Spleen (tissue), 11 donors: ENCODE data around the gene ZGRF1. TPM values are rescaled to one million over a fixed set of nuclear protein-coding genes. Genes with fewer than 3 reads are reported as not detected.

Experiments used
- DNase-seq: peaks from one replicate; pipeline ENCODE4 v3.0.0-alpha.2; 2020
- H3K27ac ChIP-seq, 8 donors: fragments of 200-600 bp; sonication (generic) in 7 of 8; 1 replicate in 4 of 8; 2 replicates in 4 of 8; pipeline versions ENCODE4 v1.5.0 to v1.8.0; 2016 to 2021; ENCODE audit warnings: inconsistent platforms in 4 of 8, mild to moderate bottlenecking in 4 of 8, moderate library complexity in 1 of 8
- H3K27me3 ChIP-seq, 7 donors: fragments of 200-600 bp; sonication (generic) in 6 of 7; replicated peaks in 1 of 7; 1 replicate in 4 of 7; 2 replicates in 3 of 7; pipeline versions ENCODE4 v1.5.0 to v1.8.0; 2016 to 2021; ENCODE audit warnings: inconsistent platforms in 3 of 7, mild to moderate bottlenecking in 1 of 7
- H3K36me3 ChIP-seq, 6 donors: fragments of 200-600 bp; sonication (generic) in 5 of 6; 1 replicate in 4 of 6; 2 replicates in 2 of 6; pipeline versions ENCODE4 v1.5.0 to v1.8.0; 2016 to 2021; ENCODE audit warnings: inconsistent platforms in 2 of 6
- H3K4me1 ChIP-seq, 6 donors: fragments of 200-600 bp; sonication (generic) in 5 of 6; 1 replicate in 3 of 6; 2 replicates in 3 of 6; pipeline versions ENCODE4 v1.5.0 to v1.8.0; 2016 to 2021; ENCODE audit warnings: inconsistent platforms in 3 of 6
- H3K4me3 ChIP-seq, 8 donors: fragments of 200-600 bp; sonication (generic) in 7 of 8; 1 replicate in 4 of 8; 2 replicates in 4 of 8; pipeline versions ENCODE4 v1.5.0 to v1.8.0; 2016 to 2021; ENCODE audit warnings: inconsistent platforms in 4 of 8, mild to moderate bottlenecking in 4 of 8, moderate library complexity in 2 of 8
- H3K9me3 ChIP-seq, 8 donors: fragments of 200-600 bp; sonication (generic) in 7 of 8; 1 replicate in 4 of 8; 2 replicates in 4 of 8; pipeline versions ENCODE4 v1.5.0 to v1.8.0; 2016 to 2021; ENCODE audit warnings: inconsistent platforms in 4 of 8
- POLR2A ChIP-seq, 3 donors: fragments of 450-650 bp; IDR thresholded peaks; one replicate each; pipeline ENCODE4 v1.5.1; 2017; ENCODE audit warnings: antibody characterized with exemption in 3 of 3, mild to moderate bottlenecking in 1 of 3
- POLR2AphosphoS5 ChIP-seq, 3 donors: sonication (generic); formaldehyde crosslinking; IDR thresholded peaks; one replicate each; pipeline ENCODE4 v1.5.1; 2017; ENCODE audit warnings: antibody characterized with exemption in 3 of 3
- WGBS, 5 donors: extraction: QIAGEN DNeasy Blood & Tissue Kit in 3 of 5; methylation state at CpG; one replicate each; pipeline versions ENCODE4 v1.1.5 to v1.1.7; 2013 to 2018; 5-methylcytosine and 5-hydroxymethylcytosine counted together
- intact Hi-C: fragments of 100-400 bp; cut with DNase I; formaldehyde crosslinking; loops from one replicate; pipeline ENCODE4 v1.15.0; 2023; ENCODE audit warnings: low total_unique reads
- polyA plus RNA-seq, 3 donors: library from polyadenylated mRNA; stranded (reverse); fragments of 200-250 nt; gene quantifications; one replicate each; pipeline ENCODE4 v1.2.1, GENCODE V29; 2013
- total RNA-seq, 7 donors: library from RNA; depleted of rRNA in 3 of 7; stranded (reverse); fragments of >200 nt in 3 of 7; fragmentation: NEBNext Ultra II Directional in 4 of 7; extraction: Animal tissue kit (Norgen Biotek cat#: 25700) in 4 of 7; gene quantifications; one replicate each; pipeline versions ENCODE4 v1.1.0 to v1.2.1, GENCODE V29; 2016 to 2021
- TF ChIP-seq, protein P1 (sequence below), 11 experiments: fragments of 200-600 bp in 7 of 11; fragments of 450-650 bp in 4 of 11; sonication (generic) in 4 of 11; IDR thresholded peaks in 8 of 11; conservative IDR thresholded peaks in 3 of 11; 1 replicate in 7 of 11; 2 replicates in 4 of 11; pipeline versions ENCODE4 v1.4.0 to v1.8.0; 2016 to 2021; ENCODE audit warnings: antibody characterized with exemption in 11 of 11, inconsistent platforms in 4 of 11, mild to moderate bottlenecking in 1 of 11
- donor health status: healthy with polysubstance abuse.
- donor health status: DM: no; HTN: no; CAD: no; lungs with moderate emphysema.
- donor health status: DM: no; HTN: no; CAD: no.
- donor health status: Bipolar disorder and iron deficiency.
- donor health status: healthy.
- donor health status: DM: no; HTN: no; CAD: no.
- donor health status: DM: yes; HTN: yes; CAD: no.

The ZGRF1 gene
- total and polyA plus RNA-seq, 10 donors: 4.4 to 20.8 (median 10.7) TPM

DNA sequence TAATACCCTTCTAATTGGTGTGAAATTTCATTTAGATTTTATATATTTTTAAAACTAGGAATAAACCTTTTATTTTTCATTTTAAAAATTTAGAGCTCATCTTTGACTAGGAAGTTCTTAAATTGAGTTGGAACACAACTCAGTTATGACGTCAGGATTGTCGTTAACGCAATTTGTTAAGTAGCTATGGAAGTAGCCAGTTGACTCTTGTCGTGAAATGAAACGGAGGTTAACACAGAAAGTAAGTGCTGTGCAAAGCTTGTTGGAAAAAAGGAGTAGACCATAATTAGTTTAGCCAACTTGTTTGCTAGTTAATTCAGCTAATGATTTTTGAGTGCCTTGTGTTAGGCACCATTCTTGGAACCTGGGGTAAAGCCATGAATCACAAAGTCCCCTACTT, 18.6 kb upstream of the ZGRF1 start:
- TF ChIP-seq, protein P1, sequence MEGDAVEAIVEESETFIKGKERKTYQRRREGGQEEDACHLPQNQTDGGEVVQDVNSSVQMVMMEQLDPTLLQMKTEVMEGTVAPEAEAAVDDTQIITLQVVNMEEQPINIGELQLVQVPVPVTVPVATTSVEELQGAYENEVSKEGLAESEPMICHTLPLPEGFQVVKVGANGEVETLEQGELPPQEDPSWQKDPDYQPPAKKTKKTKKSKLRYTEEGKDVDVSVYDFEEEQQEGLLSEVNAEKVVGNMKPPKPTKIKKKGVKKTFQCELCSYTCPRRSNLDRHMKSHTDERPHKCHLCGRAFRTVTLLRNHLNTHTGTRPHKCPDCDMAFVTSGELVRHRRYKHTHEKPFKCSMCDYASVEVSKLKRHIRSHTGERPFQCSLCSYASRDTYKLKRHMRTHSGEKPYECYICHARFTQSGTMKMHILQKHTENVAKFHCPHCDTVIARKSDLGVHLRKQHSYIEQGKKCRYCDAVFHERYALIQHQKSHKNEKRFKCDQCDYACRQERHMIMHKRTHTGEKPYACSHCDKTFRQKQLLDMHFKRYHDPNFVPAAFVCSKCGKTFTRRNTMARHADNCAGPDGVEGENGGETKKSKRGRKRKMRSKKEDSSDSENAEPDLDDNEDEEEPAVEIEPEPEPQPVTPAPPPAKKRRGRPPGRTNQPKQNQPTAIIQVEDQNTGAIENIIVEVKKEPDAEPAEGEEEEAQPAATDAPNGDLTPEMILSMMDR (IDR thresholded peaks at IDR 0.05 in 8 of 11, conservative IDR thresholded peaks at IDR 0.05 in 3 of 11): no peak
- no peak for TF ChIP-seq POLR2AphosphoS5 (IDR thresholded peaks at IDR 0.05)
- no peak for TF ChIP-seq POLR2A (IDR thresholded peaks at IDR 0.05)
- no peak overlapping the region for H3K27ac ChIP-seq
- 89 to 97% (median 91%) methylated on average over 5 of the region's 5 CpGs for WGBS, 5 donors
- no peaks in the 10 kb centered on the region for H3K4me1 ChIP-seq
- H3K27me3 ChIP-seq: no peaks in the 10 kb centered on the region
- H3K36me3 ChIP-seq: peaks cover 2 to 99% (median 72%) of the 10 kb centered on the region in 6 donors
- no peaks in the 10 kb centered on the region for H3K9me3 ChIP-seq
- no peak for DNase-seq
- H3K4me3 ChIP-seq: no peak overlapping the region
- intact Hi-C loops: no loop called here

DNA sequence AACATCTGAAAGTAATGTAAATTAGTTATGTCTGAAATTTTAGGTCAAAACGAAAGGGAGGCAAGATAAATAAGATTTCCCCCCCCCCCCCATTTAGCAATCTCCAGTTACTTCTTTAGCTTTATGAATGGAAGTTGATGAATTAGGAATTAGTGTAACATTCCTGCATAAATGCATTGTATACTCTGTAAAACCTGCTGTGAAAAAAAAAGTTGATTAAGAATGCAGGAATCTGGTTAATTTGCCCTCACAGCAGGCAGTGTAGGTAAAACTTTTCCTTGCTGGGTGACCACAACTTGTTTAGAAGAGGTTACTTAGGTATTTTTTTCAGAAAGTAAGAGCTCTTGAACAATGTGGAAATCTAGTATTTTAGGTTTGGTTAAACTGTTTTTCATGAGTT, 15.5 kb upstream of the ZGRF1 start:
- H3K9me3 ChIP-seq: no peaks in the 10 kb centered on the region
- no peak for TF ChIP-seq POLR2AphosphoS5 (IDR thresholded peaks at IDR 0.05)
- TF ChIP-seq, protein P1 (IDR thresholded peaks at IDR 0.05 in 8 of 11, conservative IDR thresholded peaks at IDR 0.05 in 3 of 11): no peak
- TF ChIP-seq POLR2A (IDR thresholded peaks at IDR 0.05): no peak
- DNase-seq: no peak
- peaks cover 4 to 100% (median 79%) of the 10 kb centered on the region in 6 donors for H3K36me3 ChIP-seq
- 69 to 83% (median 78%) methylated on average over 1 of the region's 1 CpG for WGBS, 5 donors
- H3K4me3 ChIP-seq: no peak overlapping the region
- no peaks in the 10 kb centered on the region for H3K4me1 ChIP-seq
- intact Hi-C loops: no loop called here
- H3K27ac ChIP-seq: no peak overlapping the region
- H3K27me3 ChIP-seq: no peaks in the 10 kb centered on the region

DNA sequence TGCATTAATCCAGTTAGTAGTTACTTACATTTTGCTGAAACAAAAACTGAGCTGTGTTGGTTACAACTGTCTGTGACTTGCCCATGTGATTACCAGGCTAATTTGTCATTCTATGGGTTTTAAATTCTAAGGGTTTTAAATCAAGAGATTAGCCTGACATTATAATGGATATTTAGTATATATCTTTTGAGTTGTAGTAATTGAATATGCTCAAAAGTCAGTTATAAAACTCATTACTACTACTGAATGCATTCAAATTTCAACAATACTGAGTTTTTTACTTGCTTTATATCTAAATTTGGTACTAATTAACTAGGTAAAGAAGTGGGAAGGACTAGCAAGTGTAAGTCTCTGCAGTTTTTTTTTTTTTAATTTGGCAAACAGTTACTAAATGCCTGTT, 14.9 kb upstream of the ZGRF1 start:
- no peaks in the 10 kb centered on the region for H3K9me3 ChIP-seq
- intact Hi-C loops: no loop called here
- H3K27ac ChIP-seq: no peak overlapping the region
- no peaks in the 10 kb centered on the region for H3K4me1 ChIP-seq
- H3K27me3 ChIP-seq: no peaks in the 10 kb centered on the region
- peaks cover 8 to 100% (median 85%) of the 10 kb centered on the region in 6 donors for H3K36me3 ChIP-seq
- no peak overlapping the region for H3K4me3 ChIP-seq
- no peak for TF ChIP-seq POLR2A (IDR thresholded peaks at IDR 0.05)
- TF ChIP-seq, protein P1 (IDR thresholded peaks at IDR 0.05 in 8 of 11, conservative IDR thresholded peaks at IDR 0.05 in 3 of 11): no peak
- TF ChIP-seq POLR2AphosphoS5 (IDR thresholded peaks at IDR 0.05): no peak
- no peak for DNase-seq

DNA sequence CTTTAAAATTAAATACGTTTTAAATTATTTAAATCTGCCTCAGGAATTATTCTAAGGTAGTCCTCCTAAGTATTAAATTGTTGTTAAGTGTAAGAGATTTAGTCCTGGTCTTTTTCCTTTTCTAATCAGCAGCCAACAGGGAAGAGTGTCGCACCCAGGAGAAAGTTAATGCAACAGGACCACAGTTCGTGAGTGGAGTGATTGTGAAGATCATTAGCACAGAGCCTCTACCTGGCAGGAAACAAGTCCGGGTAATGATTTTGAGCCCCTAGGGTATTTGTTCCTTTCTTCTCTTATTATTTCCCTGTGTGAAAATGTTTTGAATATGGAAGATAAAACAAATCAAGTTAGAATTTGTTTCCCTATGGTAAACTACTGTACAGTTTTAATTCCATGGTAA, 13.6 kb upstream of the ZGRF1 start:
- H3K4me1 ChIP-seq: no peaks in the 10 kb centered on the region
- no peaks in the 10 kb centered on the region for H3K9me3 ChIP-seq
- no peak overlapping the region for H3K27ac ChIP-seq
- H3K36me3 ChIP-seq: peaks cover 10 to 100% (median 87%) of the 10 kb centered on the region in 6 donors
- no peaks in the 10 kb centered on the region for H3K27me3 ChIP-seq
- TF ChIP-seq POLR2A (IDR thresholded peaks at IDR 0.05): no peak
- TF ChIP-seq POLR2AphosphoS5 (IDR thresholded peaks at IDR 0.05): no peak
- TF ChIP-seq, protein P1 (IDR thresholded peaks at IDR 0.05 in 8 of 11, conservative IDR thresholded peaks at IDR 0.05 in 3 of 11): no peak
- intact Hi-C loops: no loop called here
- no peak for DNase-seq
- WGBS, 5 donors: 81 to 87% (median 82%) methylated on average over 4 of the region's 4 CpGs
- H3K4me3 ChIP-seq: no peak overlapping the region
